Endothelial cell of umbilical vein (primary cell): ENCODE data around the gene EP400. TPM values are rescaled to one million over a fixed set of nuclear protein-coding genes. Genes with fewer than 3 reads are reported as not detected.

Source experiments
- BruUV-seq: library from RNA; stranded (reverse); fragments of 400-500 nt; replicated peaks from 2 replicates; lab custom pipeline; 2021; lab: Mats Ljungman, UMichigan
- CTCF ChIA-PET: fragments of 300-600, 350-600 bp; sonication (Branson Sonifier 250); formaldehyde crosslinking; loops from one replicate; lab custom pipeline; 2021; ENCODE audit warnings: antibody characterized with exemption, inconsistent platforms; lab: Charles Lee
- POLR2A ChIA-PET: fragments of 300-600, 350-600 bp; sonication (Branson Sonifier 250); formaldehyde crosslinking; loops from one replicate; lab custom pipeline; 2021; ENCODE audit warnings: antibody characterized with exemption, inconsistent platforms; lab: Charles Lee
- DNase-seq: peaks from one replicate; pipeline ENCODE4 v3.0.0-alpha.2; 2011; ENCODE audit warnings: low read depth, low spot score
- FAIRE-seq: peaks from 2 replicates; lab custom pipeline; 2011; peaks lifted over from hg19 to GRCh38; lab: Jason Lieb, UNC
- H2AFZ ChIP-seq: 2 replicates; pipeline ENCODE4 v1.6.0; 2012; ENCODE audit warnings: low read depth, low read length, control low read depth, inconsistent platforms
- H3K27ac ChIP-seq: 2 replicates; pipeline ENCODE4 v1.5.1; 2011; ENCODE audit warnings: low read depth, mild to moderate bottlenecking, control low read depth, low read length, moderate library complexity; ENCODE audit not compliant: insufficient read depth
- H3K27me3 ChIP-seq, 2 experiments: 2 replicates each; pipeline versions ENCODE4 v1.6.0 to v1.6.1; 2011; ENCODE audit warnings: low read length in 2 of 2, mixed read lengths in 1 of 2; ENCODE audit not compliant: control insufficient read depth in 2 of 2, insufficient read depth in 2 of 2
- H3K36me3 ChIP-seq, 2 experiments: 2 replicates in 1 of 2; 3 replicates in 1 of 2; pipeline ENCODE4 v1.5.1; 2011; ENCODE audit warnings: low read length in 2 of 2, mild to moderate bottlenecking in 1 of 2, moderate library complexity in 1 of 2; ENCODE audit not compliant: control insufficient read depth in 2 of 2, insufficient read depth in 2 of 2; ENCODE audit errors: extremely low read depth in 1 of 2
- H3K4me1 ChIP-seq: 3 replicates; pipeline ENCODE4 v1.5.1; 2011; ENCODE audit warnings: mild to moderate bottlenecking, low read length; ENCODE audit not compliant: control insufficient read depth, insufficient read depth; ENCODE audit errors: extremely low read depth
- H3K4me2 ChIP-seq: 2 replicates; pipeline ENCODE4 v1.6.1; 2011; ENCODE audit warnings: low read length, control low read depth, mixed read lengths; ENCODE audit not compliant: insufficient read depth
- H3K4me3 ChIP-seq, 3 experiments: fragments of 200-600 bp in 1 of 3; sonication (generic), shearing (Covaris generic) in 1 of 3; replicated peaks in 1 of 3; 2 replicates each; pipeline ENCODE4 v1.5.1; 2011 to 2016; ENCODE audit warnings: control low read depth in 3 of 3, low read length in 3 of 3, mild to moderate bottlenecking in 2 of 3, inconsistent platforms in 1 of 3, low read depth in 1 of 3, moderate library complexity in 1 of 3; ENCODE audit not compliant: insufficient read depth in 1 of 3
- H3K79me2 ChIP-seq: 2 replicates; pipeline ENCODE4 v1.6.0; 2012; ENCODE audit warnings: low read length, inconsistent platforms; ENCODE audit not compliant: control insufficient read depth, insufficient read depth
- H3K9ac ChIP-seq: replicated peaks from 2 replicates; pipeline ENCODE3; 2011; ENCODE audit warnings: low read length, control low read depth; ENCODE audit not compliant: insufficient read depth; ENCODE audit errors: extremely low read depth
- H3K9me1 ChIP-seq: replicated peaks from 3 replicates; pipeline ENCODE4 v1.6.0; 2011; ENCODE audit warnings: mild to moderate bottlenecking, low read length; ENCODE audit not compliant: control insufficient read depth, insufficient read depth; ENCODE audit errors: extremely low read depth
- H3K9me3 ChIP-seq: replicated peaks from 2 replicates; pipeline ENCODE4 v1.5.1; 2012; ENCODE audit warnings: low read length, inconsistent platforms; ENCODE audit not compliant: control insufficient read depth, insufficient read depth
- H4K20me1 ChIP-seq: replicated peaks from 2 replicates; pipeline ENCODE3; 2011; ENCODE audit warnings: mild to moderate bottlenecking, low read length; ENCODE audit not compliant: control insufficient read depth, insufficient read depth; ENCODE audit errors: extremely low read depth
- CTCF ChIP-seq, 2 donors: IDR thresholded peaks; 1 replicate in 1 of 2; 2 replicates in 1 of 2; pipeline ENCODE4 v1.5.1; 2011; ENCODE audit warnings: low read length in 2 of 2, mild to moderate bottlenecking in 2 of 2, moderate library complexity in 2 of 2, control low read depth in 1 of 2, inconsistent platforms in 1 of 2, low read depth in 1 of 2; ENCODE audit not compliant: insufficient read depth in 1 of 2; ENCODE audit errors: extremely low read depth in 1 of 2
- EZH2 ChIP-seq: IDR thresholded peaks from 2 replicates; pipeline ENCODE4 v1.6.1; 2012; ENCODE audit warnings: borderline replicate concordance, low read depth, mild to moderate bottlenecking, moderate library complexity, low read length, inconsistent platforms; ENCODE audit not compliant: severe bottlenecking
- FOS ChIP-seq: IDR thresholded peaks from 2 replicates; pipeline ENCODE4 v1.6.1; 2011; ENCODE audit warnings: mild to moderate bottlenecking, low read length, moderate library complexity, borderline replicate concordance; ENCODE audit not compliant: insufficient read depth
- GATA2 ChIP-seq: IDR thresholded peaks from 2 replicates; pipeline ENCODE4 v1.7.0; 2011; ENCODE audit warnings: low read depth, mild to moderate bottlenecking, moderate library complexity, mixed read lengths, low read length; ENCODE audit not compliant: insufficient read length, insufficient read depth
- JUN ChIP-seq: IDR thresholded peaks from 2 replicates; pipeline ENCODE4 v1.6.1; 2011; ENCODE audit warnings: borderline replicate concordance, low read depth; ENCODE audit not compliant: insufficient read length, insufficient read depth
- MAX ChIP-seq: IDR thresholded peaks from 2 replicates; pipeline ENCODE4 v1.6.1; 2011; ENCODE audit not compliant: insufficient read depth, insufficient read length
- MYC ChIP-seq: IDR thresholded peaks from one replicate; pipeline ENCODE4 v1.6.1; 2011; ENCODE audit warnings: mild to moderate bottlenecking, low read depth, low read length
- POLR2A ChIP-seq: IDR thresholded peaks from 2 replicates; pipeline ENCODE4 v1.6.1; 2012; ENCODE audit warnings: low read depth, mild to moderate bottlenecking, control low read depth, low read length
- POLR2AphosphoS5 ChIP-seq: IDR thresholded peaks from 2 replicates; pipeline ENCODE4 v1.6.1; 2012; ENCODE audit warnings: low read depth, mild to moderate bottlenecking, control low read depth, low read length, moderate library complexity; ENCODE audit not compliant: insufficient read depth
- dilution Hi-C: fragments of 300-500 bp; cut with MboI; formaldehyde crosslinking; loops from one replicate; pipeline ENCODE4 v1.15.0; 2019; ENCODE audit warnings: low sequenced_read_pairs; ENCODE audit not compliant: extremely low pct_ligation_motif_present
- intact Hi-C: fragments of 100-400 bp; cut with micrococcal nuclease; formaldehyde crosslinking; loops from one replicate; pipeline ENCODE4 v1.10.0; 2022
- polyA plus RNA-seq, 4 experiments: library from polyadenylated mRNA; depleted of rRNA in 3 of 4; stranded (reverse) in 3 of 4; unstranded in 1 of 4; fragments of >200 nt; gene quantifications; 2 replicates each; pipeline versions ENCODE4 v1.2.1 to v1.2.3, GENCODE V29; 2011 to 2012; ENCODE audit warnings: missing spikeins in 1 of 4
- total RNA-seq: library from RNA; stranded (reverse); gene quantifications from 2 replicates; pipeline ENCODE4 v1.2.3, GENCODE V29; 2021

The EP400 gene
- total and polyA plus RNA-seq, 2 donors (not counting 3 experiments of a cell fraction or from before 2014, with no cell fraction given), result 9.0 to 57.7 TPM

- Histone ChIP-seq H2AFZ (no peak overlapping the region), H3K27me3 (no peaks in the 10 kb centered on the region), H3K9me3 (no peaks in the 10 kb centered on the region), H3K4me2 (no peak overlapping the region), H3K79me2 (no peaks in the 10 kb centered on the region), H3K4me3 (no peak overlapping the region), H3K9ac (no peak overlapping the region), H3K36me3 (peaks cover 7 to 45% of the 10 kb centered on the region in 2 experiments), H3K27ac (no peak overlapping the region), H3K4me1 (no peaks in the 10 kb centered on the region), H3K9me1 (no peaks in the 10 kb centered on the region), H4K20me1 (no peaks in the 10 kb centered on the region)
- DNase-seq (no peak), FAIRE-seq (no peak)
- intact Hi-C loops, result no loop called here
- POLR2A ChIA-PET, result no interaction called here
- CTCF ChIA-PET, result no interaction called here
- BruUV-seq, result no TSS peak
- no peak for TF ChIP-seq MYC
- TF ChIP-seq JUN, result no peak
- no peak for TF ChIP-seq EZH2
- no peak for TF ChIP-seq POLR2A
- TF ChIP-seq MAX, result no peak
- dilution Hi-C loops, result no loop called here
Observed at GRCh38 chr12:132066749-132067148, 117.0 kb downstream of the EP400 start.

- FAIRE-seq (no peak), DNase-seq (no peak)
- no peaks in the 10 kb centered on the region for H3K9me3 ChIP-seq
- no TSS peak for BruUV-seq
- no peaks in the 10 kb centered on the region for H4K20me1 ChIP-seq
- no peaks in the 10 kb centered on the region for H3K9me1 ChIP-seq
- no peak for TF ChIP-seq EZH2
- TF ChIP-seq CTCF (IDR thresholded peaks at IDR 0.05; ENCODE audit: extremely low read depth in 1 of 2, insufficient read depth in 1 of 2, low read depth in 1 of 2, low read length in 2 of 2), result no peak
- no peak for TF ChIP-seq GATA2
- no peak for TF ChIP-seq MAX
- TF ChIP-seq JUN, result no peak
- no peak for TF ChIP-seq POLR2AphosphoS5
- no peak for TF ChIP-seq POLR2A
- TF ChIP-seq MYC, result no peak
- TF ChIP-seq FOS, result no peak
- peaks cover 7 to 42% of the 10 kb centered on the region in 2 experiments for H3K36me3 ChIP-seq
- intact Hi-C loops (no loop called here), dilution Hi-C loops (no loop called here)
- H3K79me2 ChIP-seq, result no peaks in the 10 kb centered on the region
- no peak overlapping the region for H3K9ac ChIP-seq
- H3K4me3 ChIP-seq, result no peak overlapping the region
- H3K27ac ChIP-seq, result no peak overlapping the region
- no peak overlapping the region for H3K4me2 ChIP-seq
- H3K4me1 ChIP-seq, result no peaks in the 10 kb centered on the region
- no peaks in the 10 kb centered on the region for H3K27me3 ChIP-seq
- CTCF ChIA-PET, result no interaction called here
- H2AFZ ChIP-seq, result no peak overlapping the region
- POLR2A ChIA-PET, result no interaction called here
Observed at GRCh38 chr12:132067182-132067581, 117.4 kb downstream of the EP400 start.
